WTC11 (cell line): Measurements from ENCODE around the gene SGSH. TPM values are rescaled to one million over a fixed set of nuclear protein-coding genes. Genes with fewer than 3 reads are reported as not detected.

ENCODE experiments used
- ATAC-seq: fragments of 200-7000 bp; cut with Tn5 transposase; 2 replicates; pipeline ENCODE4 v1.10.0; 2021; ENCODE audit warnings: mild to moderate bottlenecking, moderate library complexity
- CTCF ChIA-PET: fragments of 300-600 bp; sonication (Branson Sonifier 250); formaldehyde crosslinking; loops from one replicate; lab custom pipeline; 2021; ENCODE audit warnings: antibody characterized with exemption; lab: Charles Lee
- POLR2A ChIA-PET: fragments of 350-600 bp; sonication (Branson Sonifier 250); formaldehyde crosslinking; loops from one replicate; lab custom pipeline; 2021; ENCODE audit warnings: antibody characterized with exemption; lab: Charles Lee
- DNase-seq: peaks from one replicate; pipeline ENCODE4 v3.0.0; 2021; ENCODE audit warnings: low spot score
- H3K27ac Mint-ChIP-seq: 2 replicates; pipeline ENCODE4 v1.8.0; 2021; ENCODE audit warnings: mixed read lengths
- H3K27me3 Mint-ChIP-seq: 2 replicates; pipeline ENCODE4 v1.8.0; 2021; ENCODE audit warnings: low read depth, mild to moderate bottlenecking, moderate library complexity, mixed read lengths
- H3K36me3 Mint-ChIP-seq: 2 replicates; pipeline ENCODE4 v1.8.0; 2021; ENCODE audit warnings: mixed read lengths
- H3K4me1 Mint-ChIP-seq: 2 replicates; pipeline ENCODE4 v1.8.0; 2022; ENCODE audit warnings: mixed read lengths
- H3K4me3 Mint-ChIP-seq: 2 replicates; pipeline ENCODE4 v1.8.0; 2021; ENCODE audit warnings: mild to moderate bottlenecking, moderate library complexity, mixed read lengths
- H3K9me3 Mint-ChIP-seq: 2 replicates; pipeline ENCODE4 v1.8.0; 2021; ENCODE audit warnings: mixed read lengths
- CBFB ChIP-seq: sonication (generic); formaldehyde crosslinking; IDR thresholded peaks from 2 replicates; pipeline ENCODE4 v1.8.1; 2022; ENCODE audit warnings: mild to moderate bottlenecking, low read depth, missing genetic modification reagents
- E2F4 ChIP-seq: sonication (generic); formaldehyde crosslinking; IDR thresholded peaks from 2 replicates; pipeline ENCODE4 v1.8.1; 2022; ENCODE audit warnings: low read depth, mild to moderate bottlenecking, moderate library complexity, missing genetic modification reagents, borderline replicate concordance
- GTF2I ChIP-seq: fragments of 250-450 bp; sonication (Bioruptor Pico); conservative IDR thresholded peaks from 2 replicates; pipeline ENCODE4 v1.4.0; 2021; ENCODE audit warnings: mild to moderate bottlenecking
- HMGA2 ChIP-seq: fragments of 250-450 bp; sonication (Bioruptor Pico); IDR thresholded peaks from 2 replicates; pipeline ENCODE4 v1.4.0; 2021; ENCODE audit warnings: mild to moderate bottlenecking, moderate library complexity
- HMGXB4 ChIP-seq: sonication (generic); formaldehyde crosslinking; IDR thresholded peaks from 2 replicates; pipeline ENCODE4 v1.8.1; 2023; ENCODE audit warnings: mild to moderate bottlenecking, moderate library complexity, missing genetic modification reagents
- IRF2 ChIP-seq: sonication (generic); formaldehyde crosslinking; IDR thresholded peaks from 2 replicates; pipeline ENCODE4 v1.8.0; 2022; ENCODE audit warnings: low read depth, missing genetic modification reagents, borderline replicate concordance
- MAX ChIP-seq: sonication (generic); formaldehyde crosslinking; IDR thresholded peaks from 2 replicates; pipeline ENCODE4 v1.8.0; 2022; ENCODE audit warnings: mild to moderate bottlenecking, missing genetic modification reagents
- NFATC4 ChIP-seq: fragments of 250-450 bp; sonication (Bioruptor Pico); IDR thresholded peaks from 2 replicates; pipeline ENCODE4 v1.9.0; 2021; ENCODE audit warnings: mild to moderate bottlenecking
- SP1 ChIP-seq: sonication (generic); formaldehyde crosslinking; conservative IDR thresholded peaks from 2 replicates; pipeline ENCODE4 v1.8.1; 2022; ENCODE audit warnings: missing genetic modification reagents
- TEAD1 ChIP-seq: sonication (generic); formaldehyde crosslinking; IDR thresholded peaks from 2 replicates; pipeline ENCODE4 v1.8.0; 2022; ENCODE audit warnings: mild to moderate bottlenecking, missing genetic modification reagents
- TP53 ChIP-seq: sonication (generic); formaldehyde crosslinking; IDR thresholded peaks from 2 replicates; pipeline ENCODE4 v1.8.1; 2023; ENCODE audit warnings: mild to moderate bottlenecking, missing genetic modification reagents
- ZNF121 ChIP-seq: sonication (generic); formaldehyde crosslinking; IDR thresholded peaks from 2 replicates; pipeline ENCODE4 v1.8.0; 2023; ENCODE audit warnings: missing genetic modification reagents
- ZNF138 ChIP-seq: sonication (generic); formaldehyde crosslinking; conservative IDR thresholded peaks from 2 replicates; pipeline ENCODE4 v1.8.1; 2022; ENCODE audit warnings: mild to moderate bottlenecking, moderate library complexity, missing genetic modification reagents
- ZNF219 ChIP-seq: sonication (generic); formaldehyde crosslinking; IDR thresholded peaks from 2 replicates; pipeline ENCODE4 v1.8.0; 2023; ENCODE audit warnings: missing genetic modification reagents, mild to moderate bottlenecking, borderline replicate concordance
- ZNF317 ChIP-seq: sonication (generic); formaldehyde crosslinking; IDR thresholded peaks from 2 replicates; pipeline ENCODE4 v1.8.1; 2023; ENCODE audit warnings: low read depth, mild to moderate bottlenecking, moderate library complexity, missing genetic modification reagents, borderline replicate concordance
- ZNF396 ChIP-seq: fragments of 250-450 bp; sonication (Bioruptor Pico); IDR thresholded peaks from 2 replicates; pipeline ENCODE4 v1.8.0; 2021; ENCODE audit warnings: mild to moderate bottlenecking, moderate library complexity, borderline replicate concordance
- ZNF671 ChIP-seq: fragments of 250-450 bp; sonication (Bioruptor Pico); IDR thresholded peaks from 2 replicates; pipeline ENCODE4 v1.8.0; 2021; ENCODE audit warnings: mild to moderate bottlenecking
- total RNA-seq: library from RNA; stranded (reverse); gene quantifications from 3 replicates; pipeline ENCODE4 v1.2.3, GENCODE V29; 2021
- TF ChIP-seq, protein P1 (sequence below): sonication (generic); formaldehyde crosslinking; IDR thresholded peaks from 2 replicates; pipeline ENCODE4 v1.8.1; 2022; ENCODE audit warnings: low read depth, missing genetic modification reagents, borderline replicate concordance
- TF ChIP-seq, protein P2 (sequence below): sonication (generic); formaldehyde crosslinking; IDR thresholded peaks from 2 replicates; pipeline ENCODE4 v1.8.0; 2022; ENCODE audit warnings: mild to moderate bottlenecking, missing genetic modification reagents
- TF ChIP-seq, protein P3 (sequence below): fragments of 250-450 bp; sonication (Bioruptor Pico); IDR thresholded peaks from 2 replicates; pipeline ENCODE4 v1.9.0; 2021; ENCODE audit warnings: mild to moderate bottlenecking, borderline replicate concordance

SGSH gene
- total RNA-seq, 1 experiment from 2014 or later = 27.7 TPM

DNA sequence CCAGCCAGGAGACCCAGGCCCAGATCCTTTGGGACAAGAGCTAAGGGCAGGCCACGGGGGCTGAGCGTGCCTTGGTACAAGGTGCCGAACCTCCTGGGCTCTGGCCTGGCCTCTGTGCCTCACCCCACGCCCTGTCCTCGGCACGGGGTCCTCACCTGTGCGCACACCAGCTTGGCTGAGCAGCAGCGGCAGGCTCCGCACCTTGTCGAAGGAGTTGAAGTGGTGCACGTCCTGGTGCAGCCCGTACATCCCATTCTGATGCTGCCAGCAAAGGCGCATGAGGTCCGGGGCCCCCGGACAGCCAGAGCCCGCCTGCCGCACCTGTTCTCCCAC is 5.3 kb downstream of the SGSH start:
- Mint-ChIP-seq H3K4me1 (peaks cover 3% of the 10 kb centered on the region), H3K27me3 (no peaks in the 10 kb centered on the region), H3K27ac (no peak overlapping the region), H3K36me3 (peaks cover 16% of the 10 kb centered on the region), H3K9me3 (no peaks in the 10 kb centered on the region), H3K4me3 (no peak overlapping the region)
- POLR2A ChIA-PET = no interaction called here
- ATAC-seq = no peak
- CTCF ChIA-PET = no interaction called here
- TF ChIP-seq ZNF317 (CRISPR knock-in tag) = no peak
- no peak for TF ChIP-seq ZNF671 (CRISPR knock-in tag)
- no peak for TF ChIP-seq TEAD1 (CRISPR knock-in tag)
- TF ChIP-seq CBFB = no peak
- no peak for TF ChIP-seq SP1 (CRISPR knock-in tag)
- TF ChIP-seq ZNF396 = no peak
- no peak for TF ChIP-seq NFATC4 (CRISPR knock-in tag)
- TF ChIP-seq ZNF121 (CRISPR knock-in tag) = no peak
- no peak for TF ChIP-seq HMGXB4 (CRISPR knock-in tag)
- TF ChIP-seq, protein P1, sequence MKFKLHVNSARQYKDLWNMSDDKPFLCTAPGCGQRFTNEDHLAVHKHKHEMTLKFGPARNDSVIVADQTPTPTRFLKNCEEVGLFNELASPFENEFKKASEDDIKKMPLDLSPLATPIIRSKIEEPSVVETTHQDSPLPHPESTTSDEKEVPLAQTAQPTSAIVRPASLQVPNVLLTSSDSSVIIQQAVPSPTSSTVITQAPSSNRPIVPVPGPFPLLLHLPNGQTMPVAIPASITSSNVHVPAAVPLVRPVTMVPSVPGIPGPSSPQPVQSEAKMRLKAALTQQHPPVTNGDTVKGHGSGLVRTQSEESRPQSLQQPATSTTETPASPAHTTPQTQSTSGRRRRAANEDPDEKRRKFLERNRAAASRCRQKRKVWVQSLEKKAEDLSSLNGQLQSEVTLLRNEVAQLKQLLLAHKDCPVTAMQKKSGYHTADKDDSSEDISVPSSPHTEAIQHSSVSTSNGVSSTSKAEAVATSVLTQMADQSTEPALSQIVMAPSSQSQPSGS (CRISPR knock-in tag) = no peak
- no peak for TF ChIP-seq IRF2 (CRISPR knock-in tag)
- TF ChIP-seq HMGA2 = no peak
- TF ChIP-seq GTF2I (CRISPR knock-in tag) = no peak
- TF ChIP-seq ZNF138 = no peak
- TF ChIP-seq E2F4 (CRISPR knock-in tag) = no peak
- no peak for TF ChIP-seq MAX
- TF ChIP-seq, protein P2, sequence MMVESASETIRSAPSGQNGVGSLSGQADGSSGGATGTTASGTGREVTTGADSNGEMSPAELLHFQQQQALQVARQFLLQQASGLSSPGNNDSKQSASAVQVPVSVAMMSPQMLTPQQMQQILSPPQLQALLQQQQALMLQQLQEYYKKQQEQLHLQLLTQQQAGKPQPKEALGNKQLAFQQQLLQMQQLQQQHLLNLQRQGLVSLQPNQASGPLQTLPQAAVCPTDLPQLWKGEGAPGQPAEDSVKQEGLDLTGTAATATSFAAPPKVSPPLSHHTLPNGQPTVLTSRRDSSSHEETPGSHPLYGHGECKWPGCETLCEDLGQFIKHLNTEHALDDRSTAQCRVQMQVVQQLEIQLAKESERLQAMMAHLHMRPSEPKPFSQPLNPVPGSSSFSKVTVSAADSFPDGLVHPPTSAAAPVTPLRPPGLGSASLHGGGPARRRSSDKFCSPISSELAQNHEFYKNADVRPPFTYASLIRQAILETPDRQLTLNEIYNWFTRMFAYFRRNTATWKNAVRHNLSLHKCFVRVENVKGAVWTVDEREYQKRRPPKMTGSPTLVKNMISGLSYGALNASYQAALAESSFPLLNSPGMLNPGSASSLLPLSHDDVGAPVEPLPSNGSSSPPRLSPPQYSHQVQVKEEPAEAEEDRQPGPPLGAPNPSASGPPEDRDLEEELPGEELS (CRISPR knock-in tag) = no peak
- TF ChIP-seq TP53 (CRISPR knock-in tag) = no peak
- TF ChIP-seq ZNF219 (CRISPR knock-in tag) = no peak
- TF ChIP-seq, protein P3, sequence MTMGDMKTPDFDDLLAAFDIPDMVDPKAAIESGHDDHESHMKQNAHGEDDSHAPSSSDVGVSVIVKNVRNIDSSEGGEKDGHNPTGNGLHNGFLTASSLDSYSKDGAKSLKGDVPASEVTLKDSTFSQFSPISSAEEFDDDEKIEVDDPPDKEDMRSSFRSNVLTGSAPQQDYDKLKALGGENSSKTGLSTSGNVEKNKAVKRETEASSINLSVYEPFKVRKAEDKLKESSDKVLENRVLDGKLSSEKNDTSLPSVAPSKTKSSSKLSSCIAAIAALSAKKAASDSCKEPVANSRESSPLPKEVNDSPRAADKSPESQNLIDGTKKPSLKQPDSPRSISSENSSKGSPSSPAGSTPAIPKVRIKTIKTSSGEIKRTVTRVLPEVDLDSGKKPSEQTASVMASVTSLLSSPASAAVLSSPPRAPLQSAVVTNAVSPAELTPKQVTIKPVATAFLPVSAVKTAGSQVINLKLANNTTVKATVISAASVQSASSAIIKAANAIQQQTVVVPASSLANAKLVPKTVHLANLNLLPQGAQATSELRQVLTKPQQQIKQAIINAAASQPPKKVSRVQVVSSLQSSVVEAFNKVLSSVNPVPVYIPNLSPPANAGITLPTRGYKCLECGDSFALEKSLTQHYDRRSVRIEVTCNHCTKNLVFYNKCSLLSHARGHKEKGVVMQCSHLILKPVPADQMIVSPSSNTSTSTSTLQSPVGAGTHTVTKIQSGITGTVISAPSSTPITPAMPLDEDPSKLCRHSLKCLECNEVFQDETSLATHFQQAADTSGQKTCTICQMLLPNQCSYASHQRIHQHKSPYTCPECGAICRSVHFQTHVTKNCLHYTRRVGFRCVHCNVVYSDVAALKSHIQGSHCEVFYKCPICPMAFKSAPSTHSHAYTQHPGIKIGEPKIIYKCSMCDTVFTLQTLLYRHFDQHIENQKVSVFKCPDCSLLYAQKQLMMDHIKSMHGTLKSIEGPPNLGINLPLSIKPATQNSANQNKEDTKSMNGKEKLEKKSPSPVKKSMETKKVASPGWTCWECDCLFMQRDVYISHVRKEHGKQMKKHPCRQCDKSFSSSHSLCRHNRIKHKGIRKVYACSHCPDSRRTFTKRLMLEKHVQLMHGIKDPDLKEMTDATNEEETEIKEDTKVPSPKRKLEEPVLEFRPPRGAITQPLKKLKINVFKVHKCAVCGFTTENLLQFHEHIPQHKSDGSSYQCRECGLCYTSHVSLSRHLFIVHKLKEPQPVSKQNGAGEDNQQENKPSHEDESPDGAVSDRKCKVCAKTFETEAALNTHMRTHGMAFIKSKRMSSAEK (CRISPR knock-in tag) = no peak
- no peak for DNase-seq
